ENCODE results near the gene DLG1. TPM values are rescaled to one million over a fixed set of nuclear protein-coding genes. Genes with fewer than 3 reads are reported as not detected.

DLG1 gene
- total and polyA plus RNA-seq, 2 donors (not counting 1 experiment from before 2014, with no cell fraction given), result 47.7 to 53.0 TPM

DNA sequence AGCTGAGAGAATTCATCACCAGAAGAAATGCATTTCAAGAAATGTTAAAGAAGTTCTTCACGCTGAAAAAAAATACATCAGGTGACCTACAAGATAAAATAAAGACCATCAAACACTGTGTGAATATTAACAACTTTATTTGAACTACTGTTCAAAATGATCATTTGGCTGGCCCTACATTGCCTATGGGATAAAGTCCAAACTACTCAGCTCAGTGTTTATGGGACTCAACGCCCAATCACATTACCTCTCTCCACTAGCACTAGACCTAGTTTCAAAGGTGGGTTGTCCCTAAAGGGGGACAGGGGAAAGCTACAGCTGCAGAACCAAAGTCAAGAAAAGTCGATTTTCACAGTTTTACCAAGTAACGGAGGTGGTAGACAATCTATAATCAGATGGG, 62.0 kb downstream of the DLG1 start:
- H2AFZ ChIP-seq (ENCODE audit: low read length), result no peak overlapping the region
- no peaks in the 10 kb centered on the region for H3K9me3 ChIP-seq (ENCODE audit: control insufficient read depth, insufficient read depth, low read depth, low read length)
- no peaks in the 10 kb centered on the region for H3K4me1 ChIP-seq (ENCODE audit: control insufficient read depth, extremely low read depth, insufficient read depth, low read length)
- H3K4me3 ChIP-seq (replicated peaks in 1 of 4; ENCODE audit: control extremely low read depth in 1 of 4, insufficient read depth in 1 of 4, low read depth in 3 of 4, low read length in 4 of 4), result no peak overlapping the region
- TF ChIP-seq, protein P1, sequence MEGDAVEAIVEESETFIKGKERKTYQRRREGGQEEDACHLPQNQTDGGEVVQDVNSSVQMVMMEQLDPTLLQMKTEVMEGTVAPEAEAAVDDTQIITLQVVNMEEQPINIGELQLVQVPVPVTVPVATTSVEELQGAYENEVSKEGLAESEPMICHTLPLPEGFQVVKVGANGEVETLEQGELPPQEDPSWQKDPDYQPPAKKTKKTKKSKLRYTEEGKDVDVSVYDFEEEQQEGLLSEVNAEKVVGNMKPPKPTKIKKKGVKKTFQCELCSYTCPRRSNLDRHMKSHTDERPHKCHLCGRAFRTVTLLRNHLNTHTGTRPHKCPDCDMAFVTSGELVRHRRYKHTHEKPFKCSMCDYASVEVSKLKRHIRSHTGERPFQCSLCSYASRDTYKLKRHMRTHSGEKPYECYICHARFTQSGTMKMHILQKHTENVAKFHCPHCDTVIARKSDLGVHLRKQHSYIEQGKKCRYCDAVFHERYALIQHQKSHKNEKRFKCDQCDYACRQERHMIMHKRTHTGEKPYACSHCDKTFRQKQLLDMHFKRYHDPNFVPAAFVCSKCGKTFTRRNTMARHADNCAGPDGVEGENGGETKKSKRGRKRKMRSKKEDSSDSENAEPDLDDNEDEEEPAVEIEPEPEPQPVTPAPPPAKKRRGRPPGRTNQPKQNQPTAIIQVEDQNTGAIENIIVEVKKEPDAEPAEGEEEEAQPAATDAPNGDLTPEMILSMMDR (conservative IDR thresholded peaks at IDR 0.05 in 1 of 2, IDR thresholded peaks at IDR 0.05 in 1 of 2; ENCODE audit: low read depth in 1 of 2, low read length in 2 of 2), result no peak
- TF ChIP-seq EZH2 (IDR thresholded peaks at IDR 0.05; ENCODE audit: low read length, missing control alignments), result no peak
- no peaks in the 10 kb centered on the region for H3K27me3 ChIP-seq (ENCODE audit: control insufficient read depth, insufficient read depth, low read length)
- no peak for DNase-seq (ENCODE audit: low read depth in 2 of 2)
- no peaks in the 10 kb centered on the region for H4K20me1 ChIP-seq (ENCODE audit: control insufficient read depth, extremely low read depth, insufficient read depth, low read length)
- no peak overlapping the region for H3K9ac ChIP-seq (ENCODE audit: insufficient read depth, low read length)
- H3K36me3 ChIP-seq (ENCODE audit: control insufficient read depth, insufficient read depth, low read length), result no peaks in the 10 kb centered on the region
- H3K4me2 ChIP-seq (ENCODE audit: extremely low read depth, insufficient read depth, low read length), result no peak overlapping the region
- no peak overlapping the region for H3K27ac ChIP-seq (ENCODE audit: insufficient read depth, low read length)
- peaks cover 41% of the 10 kb centered on the region for H3K79me2 ChIP-seq (ENCODE audit: control insufficient read depth, insufficient read depth, low read length)

DNA sequence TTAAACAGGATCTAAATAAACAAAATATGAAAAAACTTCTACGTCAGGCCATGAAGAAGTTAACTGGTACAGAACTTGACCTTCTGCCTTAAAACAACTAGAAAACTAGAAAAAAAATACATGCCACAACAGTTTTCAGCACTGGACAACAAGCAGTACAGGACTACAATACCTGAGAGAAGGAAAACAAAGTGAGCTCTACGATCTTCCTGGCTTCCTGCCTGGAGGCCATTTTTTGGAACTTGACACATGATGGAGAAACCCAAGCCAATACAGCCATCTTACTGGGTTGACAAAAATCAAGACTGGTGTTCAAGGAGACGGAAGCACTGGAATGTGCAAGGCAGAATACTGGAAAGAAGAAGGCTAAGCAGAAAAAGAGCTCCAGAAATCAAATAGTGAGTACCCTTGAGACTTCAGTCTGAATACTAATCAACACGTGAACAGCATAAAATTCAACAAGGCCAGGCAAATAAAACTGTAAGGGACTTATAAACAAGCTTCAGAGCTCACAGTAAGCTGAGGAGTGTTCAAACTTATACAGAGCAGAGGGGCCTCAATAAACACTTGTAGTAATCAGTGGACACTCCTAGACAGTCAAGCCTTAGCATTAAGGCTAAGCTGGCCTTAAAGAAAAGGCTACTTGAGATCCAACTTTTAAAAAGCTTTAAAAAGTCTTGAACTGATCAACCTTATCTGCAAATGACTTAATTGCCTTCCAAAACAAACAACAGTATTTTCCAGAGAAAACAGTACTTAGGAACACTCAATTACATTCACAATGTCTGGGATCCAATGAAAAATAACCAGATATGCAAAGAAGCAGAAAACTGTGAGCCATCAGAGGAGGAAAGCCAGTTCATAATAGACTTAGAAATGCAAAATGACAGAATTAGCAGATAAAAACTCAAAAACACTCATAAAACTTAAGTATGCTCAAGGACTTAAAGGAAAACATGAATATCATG, 63.2 kb downstream of the DLG1 start:
- Histone ChIP-seq H3K27ac (ENCODE audit: insufficient read depth, low read length) (no peak overlapping the region), H2AFZ (ENCODE audit: low read length) (no peak overlapping the region), H3K9ac (ENCODE audit: insufficient read depth, low read length) (no peak overlapping the region), H3K9me3 (ENCODE audit: control insufficient read depth, insufficient read depth, low read depth, low read length) (no peaks in the 10 kb centered on the region), H3K36me3 (ENCODE audit: control insufficient read depth, insufficient read depth, low read length) (no peaks in the 10 kb centered on the region), H3K27me3 (ENCODE audit: control insufficient read depth, insufficient read depth, low read length) (no peaks in the 10 kb centered on the region), H3K4me1 (ENCODE audit: control insufficient read depth, extremely low read depth, insufficient read depth, low read length) (no peaks in the 10 kb centered on the region), H4K20me1 (ENCODE audit: control insufficient read depth, extremely low read depth, insufficient read depth, low read length) (no peaks in the 10 kb centered on the region), H3K79me2 (ENCODE audit: control insufficient read depth, insufficient read depth, low read length) (peaks cover 39% of the 10 kb centered on the region), H3K4me3 (replicated peaks in 1 of 4; ENCODE audit: control extremely low read depth in 1 of 4, insufficient read depth in 1 of 4, low read depth in 3 of 4, low read length in 4 of 4) (no peak overlapping the region), H3K4me2 (ENCODE audit: extremely low read depth, insufficient read depth, low read length) (no peak overlapping the region)
- no peak for TF ChIP-seq EZH2 (IDR thresholded peaks at IDR 0.05; ENCODE audit: low read length, missing control alignments)
- TF ChIP-seq, protein P1 (conservative IDR thresholded peaks at IDR 0.05 in 1 of 2, IDR thresholded peaks at IDR 0.05 in 1 of 2; ENCODE audit: low read depth in 1 of 2, low read length in 2 of 2), result no peak
- DNase-seq (ENCODE audit: low read depth in 2 of 2), result peak in 1 of 2 donors; percentile 35

DNA sequence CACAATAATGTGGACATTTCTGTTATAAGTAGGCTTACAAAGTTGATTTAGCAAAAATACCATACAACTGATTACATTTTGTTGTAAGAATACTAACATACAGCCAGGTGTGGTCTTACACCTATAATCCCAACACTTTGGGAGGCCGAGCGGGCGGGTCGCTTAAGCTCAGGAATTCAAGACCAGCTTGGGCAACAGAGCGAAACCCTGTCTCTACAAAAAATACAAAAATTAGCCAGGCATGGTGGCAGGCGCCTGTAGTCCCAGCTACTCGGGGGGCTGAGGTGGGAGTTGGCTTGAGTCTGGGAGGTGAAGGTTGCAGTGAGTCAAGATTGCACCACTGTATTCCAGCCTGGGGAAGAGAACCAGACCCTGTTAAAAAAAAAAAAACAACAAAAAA, 67.1 kb downstream of the DLG1 start:
- Histone ChIP-seq H3K79me2 (ENCODE audit: control insufficient read depth, insufficient read depth, low read length) (peaks cover 15% of the 10 kb centered on the region), H3K36me3 (ENCODE audit: control insufficient read depth, insufficient read depth, low read length) (no peaks in the 10 kb centered on the region), H3K27me3 (ENCODE audit: control insufficient read depth, insufficient read depth, low read length) (no peaks in the 10 kb centered on the region), H3K27ac (ENCODE audit: insufficient read depth, low read length) (no peak overlapping the region), H3K9me3 (ENCODE audit: control insufficient read depth, insufficient read depth, low read depth, low read length) (no peaks in the 10 kb centered on the region), H3K4me3 (replicated peaks in 1 of 4; ENCODE audit: control extremely low read depth in 1 of 4, insufficient read depth in 1 of 4, low read depth in 3 of 4, low read length in 4 of 4) (no peak overlapping the region), H3K4me1 (ENCODE audit: control insufficient read depth, extremely low read depth, insufficient read depth, low read length) (no peaks in the 10 kb centered on the region), H3K9ac (ENCODE audit: insufficient read depth, low read length) (no peak overlapping the region), H3K4me2 (ENCODE audit: extremely low read depth, insufficient read depth, low read length) (no peak overlapping the region), H2AFZ (ENCODE audit: low read length) (no peak overlapping the region), H4K20me1 (ENCODE audit: control insufficient read depth, extremely low read depth, insufficient read depth, low read length) (no peaks in the 10 kb centered on the region)
- no peak for DNase-seq (ENCODE audit: low read depth in 2 of 2)
- TF ChIP-seq, protein P1 (conservative IDR thresholded peaks at IDR 0.05 in 1 of 2, IDR thresholded peaks at IDR 0.05 in 1 of 2; ENCODE audit: low read depth in 1 of 2, low read length in 2 of 2), result no peak
- no peak for TF ChIP-seq EZH2 (IDR thresholded peaks at IDR 0.05; ENCODE audit: low read length, missing control alignments)

Measured in fibroblast of lung (primary cell).